Endothelial cell of umbilical vein (primary cell): ENCODE results near the gene DDX47. TPM values are rescaled to one million over a fixed set of nuclear protein-coding genes. Genes with fewer than 3 reads are reported as not detected.

ENCODE experiments used
- Bru-seq: library from RNA; stranded (reverse); fragments of 400-500 nt; gene quantifications from one replicate; lab custom pipeline; 2021; lab: Mats Ljungman, UMichigan
- BruChase-seq, 2 experiments: library from RNA; stranded (reverse); fragments of 400-500 nt; gene quantifications; one replicate each; lab custom pipeline; 2021; lab: Mats Ljungman, UMichigan
- BruUV-seq: library from RNA; stranded (reverse); fragments of 400-500 nt; replicated peaks from 2 replicates; lab custom pipeline; 2021; lab: Mats Ljungman, UMichigan
- CTCF ChIA-PET: fragments of 300-600, 350-600 bp; sonication (Branson Sonifier 250); formaldehyde crosslinking; loops from one replicate; lab custom pipeline; 2021; ENCODE audit warnings: antibody characterized with exemption, inconsistent platforms; lab: Charles Lee
- POLR2A ChIA-PET: fragments of 300-600, 350-600 bp; sonication (Branson Sonifier 250); formaldehyde crosslinking; loops from one replicate; lab custom pipeline; 2021; ENCODE audit warnings: antibody characterized with exemption, inconsistent platforms; lab: Charles Lee
- DNase-seq: peaks from one replicate; pipeline ENCODE4 v3.0.0-alpha.2; 2011; ENCODE audit warnings: low read depth, low spot score
- FAIRE-seq: peaks from 2 replicates; lab custom pipeline; 2011; peaks lifted over from hg19 to GRCh38; lab: Jason Lieb, UNC
- H2AFZ ChIP-seq: 2 replicates; pipeline ENCODE4 v1.6.0; 2012; ENCODE audit warnings: low read depth, low read length, control low read depth, inconsistent platforms
- H3K27ac ChIP-seq: 2 replicates; pipeline ENCODE4 v1.5.1; 2011; ENCODE audit warnings: low read depth, mild to moderate bottlenecking, control low read depth, low read length, moderate library complexity; ENCODE audit not compliant: insufficient read depth
- H3K27me3 ChIP-seq, 2 experiments: 2 replicates each; pipeline versions ENCODE4 v1.6.0 to v1.6.1; 2011; ENCODE audit warnings: low read length in 2 of 2, mixed read lengths in 1 of 2; ENCODE audit not compliant: control insufficient read depth in 2 of 2, insufficient read depth in 2 of 2
- H3K36me3 ChIP-seq, 2 experiments: 2 replicates in 1 of 2; 3 replicates in 1 of 2; pipeline ENCODE4 v1.5.1; 2011; ENCODE audit warnings: low read length in 2 of 2, mild to moderate bottlenecking in 1 of 2, moderate library complexity in 1 of 2; ENCODE audit not compliant: control insufficient read depth in 2 of 2, insufficient read depth in 2 of 2; ENCODE audit errors: extremely low read depth in 1 of 2
- H3K4me1 ChIP-seq: 3 replicates; pipeline ENCODE4 v1.5.1; 2011; ENCODE audit warnings: mild to moderate bottlenecking, low read length; ENCODE audit not compliant: control insufficient read depth, insufficient read depth; ENCODE audit errors: extremely low read depth
- H3K4me2 ChIP-seq: 2 replicates; pipeline ENCODE4 v1.6.1; 2011; ENCODE audit warnings: low read length, control low read depth, mixed read lengths; ENCODE audit not compliant: insufficient read depth
- H3K4me3 ChIP-seq, 3 experiments: fragments of 200-600 bp in 1 of 3; sonication (generic), shearing (Covaris generic) in 1 of 3; replicated peaks in 1 of 3; 2 replicates each; pipeline ENCODE4 v1.5.1; 2011 to 2016; ENCODE audit warnings: control low read depth in 3 of 3, low read length in 3 of 3, mild to moderate bottlenecking in 2 of 3, inconsistent platforms in 1 of 3, low read depth in 1 of 3, moderate library complexity in 1 of 3; ENCODE audit not compliant: insufficient read depth in 1 of 3
- H3K79me2 ChIP-seq: 2 replicates; pipeline ENCODE4 v1.6.0; 2012; ENCODE audit warnings: low read length, inconsistent platforms; ENCODE audit not compliant: control insufficient read depth, insufficient read depth
- H3K9ac ChIP-seq: replicated peaks from 2 replicates; pipeline ENCODE3; 2011; ENCODE audit warnings: low read length, control low read depth; ENCODE audit not compliant: insufficient read depth; ENCODE audit errors: extremely low read depth
- H3K9me1 ChIP-seq: replicated peaks from 3 replicates; pipeline ENCODE4 v1.6.0; 2011; ENCODE audit warnings: mild to moderate bottlenecking, low read length; ENCODE audit not compliant: control insufficient read depth, insufficient read depth; ENCODE audit errors: extremely low read depth
- H3K9me3 ChIP-seq: replicated peaks from 2 replicates; pipeline ENCODE4 v1.5.1; 2012; ENCODE audit warnings: low read length, inconsistent platforms; ENCODE audit not compliant: control insufficient read depth, insufficient read depth
- H4K20me1 ChIP-seq: replicated peaks from 2 replicates; pipeline ENCODE3; 2011; ENCODE audit warnings: mild to moderate bottlenecking, low read length; ENCODE audit not compliant: control insufficient read depth, insufficient read depth; ENCODE audit errors: extremely low read depth
- EZH2 ChIP-seq: IDR thresholded peaks from 2 replicates; pipeline ENCODE4 v1.6.1; 2012; ENCODE audit warnings: borderline replicate concordance, low read depth, mild to moderate bottlenecking, moderate library complexity, low read length, inconsistent platforms; ENCODE audit not compliant: severe bottlenecking
- FOS ChIP-seq: IDR thresholded peaks from 2 replicates; pipeline ENCODE4 v1.6.1; 2011; ENCODE audit warnings: mild to moderate bottlenecking, low read length, moderate library complexity, borderline replicate concordance; ENCODE audit not compliant: insufficient read depth
- GATA2 ChIP-seq: IDR thresholded peaks from 2 replicates; pipeline ENCODE4 v1.7.0; 2011; ENCODE audit warnings: low read depth, mild to moderate bottlenecking, moderate library complexity, mixed read lengths, low read length; ENCODE audit not compliant: insufficient read length, insufficient read depth
- JUN ChIP-seq: IDR thresholded peaks from 2 replicates; pipeline ENCODE4 v1.6.1; 2011; ENCODE audit warnings: borderline replicate concordance, low read depth; ENCODE audit not compliant: insufficient read length, insufficient read depth
- MYC ChIP-seq: IDR thresholded peaks from one replicate; pipeline ENCODE4 v1.6.1; 2011; ENCODE audit warnings: mild to moderate bottlenecking, low read depth, low read length
- POLR2A ChIP-seq: IDR thresholded peaks from 2 replicates; pipeline ENCODE4 v1.6.1; 2012; ENCODE audit warnings: low read depth, mild to moderate bottlenecking, control low read depth, low read length
- POLR2AphosphoS5 ChIP-seq: IDR thresholded peaks from 2 replicates; pipeline ENCODE4 v1.6.1; 2012; ENCODE audit warnings: low read depth, mild to moderate bottlenecking, control low read depth, low read length, moderate library complexity; ENCODE audit not compliant: insufficient read depth
- dilution Hi-C: fragments of 300-500 bp; cut with MboI; formaldehyde crosslinking; loops from one replicate; pipeline ENCODE4 v1.15.0; 2019; ENCODE audit warnings: low sequenced_read_pairs; ENCODE audit not compliant: extremely low pct_ligation_motif_present
- intact Hi-C: fragments of 100-400 bp; cut with micrococcal nuclease; formaldehyde crosslinking; loops from one replicate; pipeline ENCODE4 v1.10.0; 2022
- long read RNA-seq: library from polyadenylated mRNA; stranded (forward); transcript quantifications from one replicate; pipeline ENCODE4 v2.0.0, GENCODE V29; 2021
- polyA minus RNA-seq, 3 experiments: library from RNA; depleted of rRNA, polyadenylated mRNA; stranded (reverse); fragments of >200 nt; gene quantifications; 1 replicate in 1 of 3; 2 replicates in 2 of 3; pipeline ENCODE4 v1.2.3, GENCODE V29; 2011
- polyA plus RNA-seq, 4 experiments: library from polyadenylated mRNA; depleted of rRNA in 3 of 4; stranded (reverse) in 3 of 4; unstranded in 1 of 4; fragments of >200 nt; gene quantifications; 2 replicates each; pipeline versions ENCODE4 v1.2.1 to v1.2.3, GENCODE V29; 2011 to 2012; ENCODE audit warnings: missing spikeins in 1 of 4
- total RNA-seq: library from RNA; stranded (reverse); gene quantifications from 2 replicates; pipeline ENCODE4 v1.2.3, GENCODE V29; 2021
- TF ChIP-seq, protein P1 (sequence below): IDR thresholded peaks from 2 replicates; pipeline ENCODE4 v1.6.1; 2011; ENCODE audit not compliant: insufficient read depth, insufficient read length
- TF ChIP-seq, protein P2 (sequence below), 2 donors: IDR thresholded peaks; 1 replicate in 1 of 2; 2 replicates in 1 of 2; pipeline ENCODE4 v1.5.1; 2011; ENCODE audit warnings: low read length in 2 of 2, mild to moderate bottlenecking in 2 of 2, moderate library complexity in 2 of 2, control low read depth in 1 of 2, inconsistent platforms in 1 of 2, low read depth in 1 of 2; ENCODE audit not compliant: insufficient read depth in 1 of 2; ENCODE audit errors: extremely low read depth in 1 of 2

DDX47 gene
- total RNA-seq (74.6 and 75.2 TPM in 2 replicates), polyA plus RNA-seq (52.5 and 73.4 TPM in 2 replicates), polyA minus RNA-seq (51.8 and 75.8 TPM in 2 replicates), Bru-seq, nascent RNA (percentile 93 among the genes with signal in this experiment), BruChase-seq, experiment 1, labeled RNA remaining after a 6-hour chase (percentile 96 among the genes with signal in this experiment), BruChase-seq, experiment 2, labeled RNA remaining after a 2-hour chase (percentile 95 among the genes with signal in this experiment)
- polyA plus RNA-seq (2011; cell fraction: cytosol; rRNA removed): 71.1 and 74.7 TPM in 2 replicates
- polyA plus RNA-seq (2011; cell fraction: nucleus; rRNA removed): 190 and 261 TPM in 2 replicates
- 71.0 and 96.4 TPM in 2 replicates for polyA plus RNA-seq (2012)
- polyA minus RNA-seq (2011; cell fraction: cytosol; rRNA and poly(A)+ RNA removed): 33.4 TPM
- polyA minus RNA-seq (2011; cell fraction: nucleus; rRNA and poly(A)+ RNA removed): 80.8 and 105 TPM in 2 replicates
- long read RNA-seq, transcript DDX47-202 (12 exons, 1,817 nt): major isoform, 282 of 305 reads
- long read RNA-seq, transcript DDX47-201 (11 exons, 1,698 nt): minor isoform, 8 of 305 reads
- long read RNA-seq, transcript DDX47-212 (11 exons, 2,357 nt): minor isoform, 8 of 305 reads
- long read RNA-seq, partial matches to known transcripts: 3 of 305 reads
- long read RNA-seq, other reads (novel, unspliced or antisense): 4 of 305 reads

DNA sequence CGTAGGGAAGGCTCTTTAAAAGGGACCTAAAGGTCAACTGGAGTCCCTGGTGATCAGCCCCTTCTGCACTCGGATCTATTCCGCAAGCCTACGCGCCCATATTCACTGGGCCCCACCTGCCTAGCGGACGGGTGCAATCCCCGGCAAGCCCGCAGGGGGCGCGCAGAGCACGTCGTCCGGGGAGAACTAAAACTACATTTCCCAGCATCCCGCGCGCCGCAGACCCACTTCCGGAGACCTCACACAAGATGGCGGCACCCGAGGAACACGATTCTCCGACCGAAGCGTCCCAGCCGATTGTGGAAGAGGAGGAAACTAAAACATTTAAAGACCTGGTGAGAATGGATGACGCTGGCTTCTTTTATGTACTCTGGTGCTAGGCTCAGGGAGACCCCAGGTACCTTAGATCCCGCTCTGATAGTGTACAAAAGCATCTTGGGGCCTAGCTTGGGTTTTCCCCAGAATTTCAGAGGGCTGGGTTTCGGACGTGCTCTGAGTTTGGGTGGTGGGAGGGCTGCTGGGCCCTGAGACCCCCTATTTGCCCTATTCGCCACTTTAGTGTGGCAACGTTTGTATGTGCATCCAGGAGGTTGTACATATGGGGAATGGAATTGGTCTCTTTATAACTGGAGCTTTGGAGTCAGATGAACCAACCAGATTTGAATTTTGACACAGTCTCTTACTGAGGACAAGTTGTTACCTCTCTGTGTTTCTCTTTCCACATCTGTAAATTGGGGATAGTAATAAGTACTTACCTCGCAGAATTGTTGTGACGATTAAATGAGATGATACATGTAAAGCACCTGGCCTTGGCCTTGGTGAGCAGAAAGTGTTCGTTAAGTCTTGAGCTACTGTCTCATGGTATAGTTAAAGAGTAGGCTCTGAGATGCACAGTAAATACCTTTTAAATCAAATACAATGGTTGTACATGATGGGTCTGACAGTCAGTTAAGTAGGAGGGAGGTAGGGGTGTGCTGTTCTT is at the start of gene DDX47:
DDX47 (plus strand) TSS at position 227 of the 982 bp plus-strand sequence; CDS start at position 249, 22 bp downstream.
- ChIA-PET CTCF (interaction anchor here (0.8 to 2.3 kb wide), 12 partner anchors 8 to 398 kb away, joined by 3 to 12 read pairs (median 4); no protein-coding TSS in a partner anchor), POLR2A (interaction anchor here (1.0 to 1.4 kb wide), 2 partner anchors 26 to 78 kb away, joined by 3 read pairs; partner anchors contain the start of gene GPRC5A)
- dilution Hi-C loops: no loop called here
- peak; percentile 92 for DNase-seq
- Histone ChIP-seq H3K36me3 (peaks cover 0 to 2% of the 10 kb centered on the region in 2 experiments), H4K20me1 (no peaks in the 10 kb centered on the region), H3K9me3 (no peaks in the 10 kb centered on the region), H3K9ac (peak within 1 kb of the TSS; percentile 97), H2AFZ (peak within 1 kb of the TSS; percentile 68), H3K4me2 (peak within 1 kb of the TSS; percentile 89), H3K4me1 (peaks cover 23% of the 10 kb centered on the region), H3K27me3 (no peaks in the 10 kb centered on the region), H3K4me3 (peak within 1 kb of the TSS; percentile 83 to 97 (median 94)), H3K9me1 (no peaks in the 10 kb centered on the region), H3K79me2 (peaks cover 49% of the 10 kb centered on the region), H3K27ac (peak within 1 kb of the TSS; percentile 94)
- TSS peak; percentile 57 for BruUV-seq
- peak; percentile 77 for FAIRE-seq
- intact Hi-C loops: loop anchor here (1.0 kb wide), 1 partner anchor 25 kb away; no protein-coding TSS in a partner anchor
- TF ChIP-seq POLR2A: peak; percentile 77
- TF ChIP-seq, protein P1, sequence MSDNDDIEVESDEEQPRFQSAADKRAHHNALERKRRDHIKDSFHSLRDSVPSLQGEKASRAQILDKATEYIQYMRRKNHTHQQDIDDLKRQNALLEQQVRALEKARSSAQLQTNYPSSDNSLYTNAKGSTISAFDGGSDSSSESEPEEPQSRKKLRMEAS: peak; percentile 47
- TF ChIP-seq JUN: no peak
- TF ChIP-seq POLR2AphosphoS5: peak; percentile 79
- no peak for TF ChIP-seq FOS
- no peak for TF ChIP-seq EZH2
- TF ChIP-seq, protein P2, sequence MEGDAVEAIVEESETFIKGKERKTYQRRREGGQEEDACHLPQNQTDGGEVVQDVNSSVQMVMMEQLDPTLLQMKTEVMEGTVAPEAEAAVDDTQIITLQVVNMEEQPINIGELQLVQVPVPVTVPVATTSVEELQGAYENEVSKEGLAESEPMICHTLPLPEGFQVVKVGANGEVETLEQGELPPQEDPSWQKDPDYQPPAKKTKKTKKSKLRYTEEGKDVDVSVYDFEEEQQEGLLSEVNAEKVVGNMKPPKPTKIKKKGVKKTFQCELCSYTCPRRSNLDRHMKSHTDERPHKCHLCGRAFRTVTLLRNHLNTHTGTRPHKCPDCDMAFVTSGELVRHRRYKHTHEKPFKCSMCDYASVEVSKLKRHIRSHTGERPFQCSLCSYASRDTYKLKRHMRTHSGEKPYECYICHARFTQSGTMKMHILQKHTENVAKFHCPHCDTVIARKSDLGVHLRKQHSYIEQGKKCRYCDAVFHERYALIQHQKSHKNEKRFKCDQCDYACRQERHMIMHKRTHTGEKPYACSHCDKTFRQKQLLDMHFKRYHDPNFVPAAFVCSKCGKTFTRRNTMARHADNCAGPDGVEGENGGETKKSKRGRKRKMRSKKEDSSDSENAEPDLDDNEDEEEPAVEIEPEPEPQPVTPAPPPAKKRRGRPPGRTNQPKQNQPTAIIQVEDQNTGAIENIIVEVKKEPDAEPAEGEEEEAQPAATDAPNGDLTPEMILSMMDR (IDR thresholded peaks at IDR 0.05; ENCODE audit: extremely low read depth in 1 of 2, insufficient read depth in 1 of 2, low read depth in 1 of 2, low read length in 2 of 2): peak; percentile 96 to 99
- no peak for TF ChIP-seq MYC
- no peak for TF ChIP-seq GATA2
